H9 (cell line): ENCODE data around the gene SNAI1. TPM values are rescaled to one million over a fixed set of nuclear protein-coding genes. Genes with fewer than 3 reads are reported as not detected.

Source experiments
- DNase-seq: peaks from one replicate; pipeline ENCODE4 v3.0.0-alpha.2; 2017
- H2AFZ ChIP-seq: one replicate; pipeline ENCODE4 v1.6.1; 2013; ENCODE audit warnings: mild to moderate bottlenecking, low read length, control low read depth, moderate library complexity
- H2AK5ac ChIP-seq: 2 replicates; pipeline ENCODE4 v1.6.1; 2013; ENCODE audit warnings: low read length, control low read depth, mixed read lengths; ENCODE audit not compliant: insufficient read length
- H2BK120ac ChIP-seq: one replicate; pipeline ENCODE4 v1.6.1; 2013; ENCODE audit warnings: low read depth, mild to moderate bottlenecking, low read length, control low read depth, inconsistent platforms; ENCODE audit not compliant: poor library complexity, severe bottlenecking
- H2BK12ac ChIP-seq: 2 replicates; pipeline ENCODE4 v1.6.1; 2013; ENCODE audit warnings: low read length, control low read depth, mixed read lengths, low read depth; ENCODE audit not compliant: insufficient read length
- H2BK15ac ChIP-seq: 2 replicates; pipeline ENCODE4 v1.6.1; 2013; ENCODE audit warnings: low read depth, low read length, control low read depth
- H2BK20ac ChIP-seq: one replicate; pipeline ENCODE4 v1.6.1; 2013; ENCODE audit warnings: low read depth, mild to moderate bottlenecking, low read length, control low read depth, inconsistent platforms; ENCODE audit not compliant: poor library complexity, severe bottlenecking
- H2BK5ac ChIP-seq: 2 replicates; pipeline ENCODE4 v1.6.1; 2013; ENCODE audit warnings: low read length, control low read depth, mixed read lengths; ENCODE audit not compliant: insufficient read length
- H3K14ac ChIP-seq: 2 replicates; pipeline ENCODE4 v1.6.1; 2013; ENCODE audit warnings: low read length, control low read depth; ENCODE audit not compliant: insufficient read depth
- H3K18ac ChIP-seq: 2 replicates; pipeline ENCODE4 v1.6.1; 2013; ENCODE audit warnings: low read depth, mild to moderate bottlenecking, mixed read lengths, low read length, control low read depth; ENCODE audit not compliant: insufficient read length
- H3K23ac ChIP-seq: 2 replicates; pipeline ENCODE4 v1.6.1; 2013; ENCODE audit warnings: low read length, control low read depth, mixed read lengths, low read depth; ENCODE audit not compliant: insufficient read length
- H3K23me2 ChIP-seq: 2 replicates; pipeline ENCODE4 v1.6.1; 2013; ENCODE audit warnings: low read depth, mild to moderate bottlenecking, mixed read lengths, low read length, control low read depth; ENCODE audit not compliant: insufficient read length, poor library complexity, severe bottlenecking
- H3K27ac ChIP-seq: 2 replicates; pipeline ENCODE4 v1.5.1; 2013; ENCODE audit warnings: low read length, control low read depth, mixed read lengths, low read depth; ENCODE audit not compliant: insufficient read length
- H3K27me3 ChIP-seq: 2 replicates; pipeline ENCODE4 v1.6.1; 2013; ENCODE audit warnings: low read length, control low read depth, inconsistent platforms; ENCODE audit not compliant: insufficient read depth
- H3K4ac ChIP-seq: 2 replicates; pipeline ENCODE4 v1.6.1; 2013; ENCODE audit warnings: low read depth, mild to moderate bottlenecking, control low read depth, inconsistent platforms, low read length, moderate library complexity
- H3K4me1 ChIP-seq: 2 replicates; pipeline ENCODE4 v1.6.1; 2013; ENCODE audit warnings: low read length, control low read depth, inconsistent platforms; ENCODE audit not compliant: insufficient read depth
- H3K4me2 ChIP-seq: 2 replicates; pipeline ENCODE4 v1.6.1; 2013; ENCODE audit warnings: low read length, control low read depth, mixed read lengths; ENCODE audit not compliant: insufficient read length, insufficient read depth
- H3K56ac ChIP-seq: 2 replicates; pipeline ENCODE4 v1.6.1; 2013; ENCODE audit warnings: low read depth, mild to moderate bottlenecking, mixed read lengths, low read length, control low read depth; ENCODE audit not compliant: insufficient read length
- H3K79me1 ChIP-seq: 2 replicates; pipeline ENCODE4 v1.6.1; 2013; ENCODE audit warnings: low read depth, mild to moderate bottlenecking, moderate library complexity, low read length, control low read depth, inconsistent platforms; ENCODE audit not compliant: insufficient read depth, poor library complexity, severe bottlenecking
- H3K79me2 ChIP-seq: 2 replicates; pipeline ENCODE4 v1.6.1; 2013; ENCODE audit warnings: low read length, control low read depth, inconsistent platforms; ENCODE audit not compliant: insufficient read depth
- H3K9ac ChIP-seq: 2 replicates; pipeline ENCODE4 v1.6.1; 2013; ENCODE audit warnings: low read length, control low read depth, mixed read lengths; ENCODE audit not compliant: insufficient read length; ENCODE audit errors: extremely low read depth
- H3K9me3 ChIP-seq: one replicate; pipeline ENCODE4 v1.6.1; 2013; ENCODE audit warnings: low read depth, low read length, inconsistent platforms; ENCODE audit not compliant: control insufficient read depth
- H3T11ph ChIP-seq: one replicate; pipeline ENCODE4 v1.6.1; 2013; ENCODE audit warnings: mild to moderate bottlenecking, low read length, control low read depth, inconsistent platforms
- H4K20me1 ChIP-seq: one replicate; pipeline ENCODE4 v1.6.1; 2013; ENCODE audit not compliant: control insufficient read depth, insufficient read length, insufficient read depth
- H4K5ac ChIP-seq: 2 replicates; pipeline ENCODE4 v1.6.1; 2013; ENCODE audit warnings: low read depth, mild to moderate bottlenecking, mixed read lengths, low read length, control low read depth; ENCODE audit not compliant: insufficient read length
- H4K8ac ChIP-seq: replicated peaks from 2 replicates; pipeline ENCODE4 v1.6.1; 2013; ENCODE audit warnings: low read length, control low read depth, mixed read lengths, low read depth; ENCODE audit not compliant: insufficient read length
- H4K91ac ChIP-seq: 2 replicates; pipeline ENCODE4 v1.6.1; 2013; ENCODE audit warnings: low read depth, mild to moderate bottlenecking, moderate library complexity, mixed read lengths, low read length, control low read depth; ENCODE audit not compliant: insufficient read length
- H3K27ac Mint-ChIP-seq, 3 experiments: 2 replicates in 2 of 3; 3 replicates in 1 of 3; pipeline ENCODE4 v1.8.0; 2020 to 2021; ENCODE audit warnings: mixed read lengths in 3 of 3, mild to moderate bottlenecking in 1 of 3, moderate library complexity in 1 of 3
- H3K27me3 Mint-ChIP-seq: 2 replicates; pipeline ENCODE4 v1.8.0; 2021; ENCODE audit warnings: low read depth, mild to moderate bottlenecking, moderate library complexity, mixed read lengths
- H3K36me3 Mint-ChIP-seq, 3 experiments: 2 replicates in 2 of 3; 3 replicates in 1 of 3; pipeline ENCODE4 v1.8.0; 2020 to 2021; ENCODE audit warnings: low read depth in 3 of 3, mixed read lengths in 3 of 3; ENCODE audit not compliant: insufficient read depth in 1 of 3
- H3K4me1 Mint-ChIP-seq, 2 experiments: 2 replicates each; pipeline ENCODE4 v1.8.0; 2020; ENCODE audit warnings: mixed read lengths in 2 of 2
- H3K4me3 Mint-ChIP-seq, 2 experiments: 2 replicates in 1 of 2; 3 replicates in 1 of 2; pipeline ENCODE4 v1.8.0; 2020 to 2021; ENCODE audit warnings: mild to moderate bottlenecking in 2 of 2, mixed read lengths in 2 of 2, moderate library complexity in 1 of 2
- H3K9me3 Mint-ChIP-seq, 2 experiments: 2 replicates in 1 of 2; 3 replicates in 1 of 2; pipeline ENCODE4 v1.8.0; 2020; ENCODE audit warnings: mild to moderate bottlenecking in 2 of 2, mixed read lengths in 2 of 2, moderate library complexity in 1 of 2
- WGBS: extraction: QIAGEN DNeasy Blood & Tissue Kit; methylation state at CpG from one replicate; pipeline ENCODE4 v1.1.7; 2013; ENCODE audit warnings: missing lambda C conversion rate, low lambda C conversion rate, mixed read lengths; ENCODE audit not compliant: insufficient read length; ENCODE audit errors: extremely low coverage; 5-methylcytosine and 5-hydroxymethylcytosine counted together
- total RNA-seq: library from RNA; stranded (reverse); gene quantifications from 2 replicates; pipeline ENCODE4 v1.2.1, GENCODE V29; 2021
- TF ChIP-seq, protein P1 (sequence below): fragments of 200-600 bp; sonication (generic); conservative IDR thresholded peaks from 3 replicates; pipeline ENCODE4 v1.8.0; 2021; ENCODE audit warnings: antibody characterized with exemption, mild to moderate bottlenecking

SNAI1 gene
- total RNA-seq, 1 experiment from 2014 or later, result 7.0 TPM

DNA sequence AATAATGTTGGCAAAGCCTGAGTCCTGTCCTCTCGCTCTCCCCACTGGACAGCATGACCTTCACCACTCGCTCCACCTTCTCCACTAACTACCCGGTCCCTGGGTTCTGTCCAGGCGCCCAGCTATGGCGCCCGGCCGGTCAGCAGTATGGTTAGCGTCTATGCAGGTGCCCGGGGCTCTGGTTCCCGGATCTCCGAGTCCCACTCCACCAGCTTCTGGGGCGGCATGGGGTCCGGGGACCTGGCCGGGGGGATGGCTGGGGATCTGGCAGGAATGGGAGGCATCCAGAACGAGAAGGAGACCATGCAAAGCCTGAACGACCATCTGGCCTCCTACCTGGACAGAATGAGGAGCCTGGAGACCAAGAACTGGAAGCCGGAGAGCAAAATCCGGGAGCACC lies 26.1 kb upstream of the SNAI1 start:
- Histone ChIP-seq H3K9ac (no peak overlapping the region), H4K91ac (no peak overlapping the region), H3K27ac (no peak overlapping the region), H2BK5ac (no peak overlapping the region), H4K8ac (no peak overlapping the region), H3K23ac (no peak overlapping the region), H2BK12ac (no peak overlapping the region), H3K4me1 (no peaks in the 10 kb centered on the region), H3K4ac (no peak overlapping the region), H3K23me2 (no peaks in the 10 kb centered on the region), H3K79me1 (no peaks in the 10 kb centered on the region), H4K5ac (no peak overlapping the region), H2AK5ac (no peak overlapping the region), H3K56ac (no peak overlapping the region), H3K27me3 (no peaks in the 10 kb centered on the region), H2BK15ac (no peak overlapping the region), H3K79me2 (no peaks in the 10 kb centered on the region), H2AFZ (no peak overlapping the region), H3K9me3 (no peaks in the 10 kb centered on the region), H3T11ph (no peak overlapping the region), H2BK20ac (no peak overlapping the region), H3K14ac (no peak overlapping the region), H2BK120ac (no peak overlapping the region), H4K20me1 (no peaks in the 10 kb centered on the region), H3K18ac (no peak overlapping the region), H3K4me2 (no peak overlapping the region)
- H3K27me3 Mint-ChIP-seq, result no peaks in the 10 kb centered on the region
- H3K4me3 Mint-ChIP-seq, result no peak overlapping the region
- peaks cover 39 to 69% (median 62%) of the 10 kb centered on the region in 3 experiments for H3K36me3 Mint-ChIP-seq
- no CpG with 5 or more reads among the region's 18 CpGs for WGBS
- TF ChIP-seq, protein P1, sequence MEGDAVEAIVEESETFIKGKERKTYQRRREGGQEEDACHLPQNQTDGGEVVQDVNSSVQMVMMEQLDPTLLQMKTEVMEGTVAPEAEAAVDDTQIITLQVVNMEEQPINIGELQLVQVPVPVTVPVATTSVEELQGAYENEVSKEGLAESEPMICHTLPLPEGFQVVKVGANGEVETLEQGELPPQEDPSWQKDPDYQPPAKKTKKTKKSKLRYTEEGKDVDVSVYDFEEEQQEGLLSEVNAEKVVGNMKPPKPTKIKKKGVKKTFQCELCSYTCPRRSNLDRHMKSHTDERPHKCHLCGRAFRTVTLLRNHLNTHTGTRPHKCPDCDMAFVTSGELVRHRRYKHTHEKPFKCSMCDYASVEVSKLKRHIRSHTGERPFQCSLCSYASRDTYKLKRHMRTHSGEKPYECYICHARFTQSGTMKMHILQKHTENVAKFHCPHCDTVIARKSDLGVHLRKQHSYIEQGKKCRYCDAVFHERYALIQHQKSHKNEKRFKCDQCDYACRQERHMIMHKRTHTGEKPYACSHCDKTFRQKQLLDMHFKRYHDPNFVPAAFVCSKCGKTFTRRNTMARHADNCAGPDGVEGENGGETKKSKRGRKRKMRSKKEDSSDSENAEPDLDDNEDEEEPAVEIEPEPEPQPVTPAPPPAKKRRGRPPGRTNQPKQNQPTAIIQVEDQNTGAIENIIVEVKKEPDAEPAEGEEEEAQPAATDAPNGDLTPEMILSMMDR, result no peak
- no peak for DNase-seq
- H3K27ac Mint-ChIP-seq, result no peak overlapping the region
- no peaks in the 10 kb centered on the region for H3K9me3 Mint-ChIP-seq
- no peaks in the 10 kb centered on the region for H3K4me1 Mint-ChIP-seq
